ENCODE measurements around the gene PPARG.
A peak's percentile ranks its signal among the peaks of the same experiment; 100 is the strongest.
"Not testable (repeated sequence)": the region's sequence is repeated elsewhere in the genome, so short reads cannot be mapped to it uniquely, and the experiment has no call there.

Gene PPARG

DNA sequence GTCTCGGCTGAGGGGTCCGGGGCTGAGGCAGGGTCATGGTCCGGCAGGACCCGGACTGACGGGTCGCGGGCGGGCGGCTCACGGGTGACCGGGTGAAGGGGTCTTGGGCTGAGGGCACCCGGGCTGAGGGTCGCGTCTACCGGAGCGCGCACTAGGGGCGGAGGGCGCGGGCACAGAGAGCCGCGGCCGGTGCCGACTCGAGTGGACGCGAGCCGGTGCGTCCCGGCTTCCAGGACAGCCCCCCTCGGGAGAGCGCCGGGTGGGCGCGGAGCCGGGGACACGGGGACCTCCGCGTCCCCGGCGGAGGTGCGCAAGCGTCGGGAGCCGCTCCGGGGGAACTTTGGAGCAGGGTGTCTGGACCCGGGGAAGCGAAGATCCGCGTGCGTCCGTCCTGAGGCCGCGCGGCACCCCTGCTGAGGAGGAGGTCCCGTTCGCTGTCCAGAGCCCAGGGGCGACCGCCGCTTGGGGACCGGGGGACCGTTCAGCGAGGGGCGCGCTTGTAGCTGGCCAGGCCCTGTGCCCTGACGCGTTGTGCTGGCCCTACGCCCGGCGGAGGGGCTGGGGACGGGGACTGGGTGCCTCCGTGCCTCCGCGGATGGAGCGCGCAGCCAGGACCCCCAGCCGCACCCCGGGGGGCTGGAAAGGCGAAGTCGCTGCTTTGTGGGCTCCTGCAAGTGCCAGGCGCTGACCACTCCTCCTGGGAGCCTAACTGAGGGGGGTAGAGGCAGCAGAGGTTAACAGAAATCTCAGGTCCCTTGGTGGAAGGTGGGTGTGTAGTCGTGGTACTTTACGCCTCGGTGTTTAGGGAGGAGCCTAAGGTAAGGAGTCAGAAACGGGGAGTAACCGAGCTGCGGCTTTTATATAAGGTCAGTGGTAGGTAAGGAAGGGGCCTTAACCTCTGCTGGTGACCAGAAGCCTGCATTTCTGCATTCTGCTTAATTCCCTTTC, at the start of gene PPARG:
TSS of gene PPARG (plus strand) at position 889 of the 948 bp plus-strand sequence. CDS start 90,642 bp downstream, outside the sequence.
- DNase-seq (ENCODE audit: low read depth), result peak; percentile 16

DNA sequence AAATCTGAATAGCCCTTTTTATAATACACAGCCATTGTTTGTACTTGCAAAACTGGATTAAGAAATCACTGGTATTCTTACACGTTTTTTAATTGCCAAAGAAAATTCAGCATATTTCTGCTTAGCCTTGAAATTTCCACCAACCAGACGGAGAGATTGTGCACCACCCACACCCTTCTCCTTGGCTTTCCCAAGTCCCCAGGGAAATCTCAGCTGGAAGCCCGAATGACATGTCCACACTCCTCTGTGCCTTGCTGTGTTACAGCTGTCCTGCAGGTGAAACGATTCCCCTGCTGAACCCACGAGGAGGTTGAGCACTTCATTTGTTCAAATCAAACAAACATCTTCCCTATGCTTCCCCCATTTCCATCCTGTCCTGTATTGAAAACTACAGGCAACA, 49.6 kb upstream of the PPARG start:
- DNase-seq (ENCODE audit: low read depth), result no peak

DNA sequence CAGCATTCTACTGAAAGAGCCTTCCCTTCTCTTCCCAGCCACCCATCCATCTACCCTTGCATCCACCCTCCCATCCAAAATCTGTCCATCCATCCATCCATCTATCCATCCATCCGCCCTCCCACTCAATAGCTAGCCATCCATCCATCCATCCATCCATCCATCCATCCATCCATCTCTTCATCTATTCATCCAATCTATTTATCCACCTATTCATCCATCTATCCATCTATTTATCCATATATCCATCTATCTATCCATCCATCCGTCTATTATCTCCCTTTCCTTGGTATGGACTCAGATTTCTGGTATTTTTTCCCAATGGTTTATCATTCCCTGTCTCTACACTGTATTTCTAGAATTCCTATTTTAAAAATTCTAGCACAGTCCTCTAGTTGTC, 46.1 kb upstream of the PPARG start:
- no peak for DNase-seq (ENCODE audit: low read depth)

DNA sequence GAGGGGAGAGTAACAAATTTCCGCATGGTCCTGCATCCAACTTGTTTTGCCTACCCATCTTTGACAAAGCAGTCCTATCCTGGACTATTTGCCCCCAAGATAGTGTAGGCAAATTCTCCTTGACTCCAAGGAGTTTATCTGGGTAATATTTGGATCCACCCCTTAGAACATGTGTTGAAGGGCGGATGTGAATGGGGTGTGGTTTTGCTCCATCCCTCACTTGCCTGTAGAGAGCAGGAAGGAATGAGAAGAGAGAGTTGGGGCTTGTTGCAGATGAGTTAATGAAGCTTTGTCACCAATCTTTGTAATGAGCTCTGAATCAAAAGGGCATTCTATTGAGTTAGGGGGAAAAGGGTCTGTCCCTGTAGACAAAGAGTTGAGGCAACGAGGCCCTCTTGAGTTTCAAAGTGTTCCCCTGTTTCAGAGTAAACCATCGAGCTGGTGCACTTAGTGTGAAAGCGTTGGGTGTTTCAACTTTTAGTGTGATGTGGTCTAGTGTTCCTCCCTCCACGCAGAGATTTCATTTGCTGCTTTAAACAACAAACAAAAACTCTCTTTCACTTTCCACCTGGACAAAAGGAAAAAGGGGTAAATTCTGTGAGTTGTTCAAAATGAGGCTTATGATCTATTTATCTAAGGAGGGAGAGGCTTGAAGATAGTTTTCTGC, 42.2 kb upstream of the PPARG start:
- no peak for DNase-seq (ENCODE audit: low read depth)

DNA sequence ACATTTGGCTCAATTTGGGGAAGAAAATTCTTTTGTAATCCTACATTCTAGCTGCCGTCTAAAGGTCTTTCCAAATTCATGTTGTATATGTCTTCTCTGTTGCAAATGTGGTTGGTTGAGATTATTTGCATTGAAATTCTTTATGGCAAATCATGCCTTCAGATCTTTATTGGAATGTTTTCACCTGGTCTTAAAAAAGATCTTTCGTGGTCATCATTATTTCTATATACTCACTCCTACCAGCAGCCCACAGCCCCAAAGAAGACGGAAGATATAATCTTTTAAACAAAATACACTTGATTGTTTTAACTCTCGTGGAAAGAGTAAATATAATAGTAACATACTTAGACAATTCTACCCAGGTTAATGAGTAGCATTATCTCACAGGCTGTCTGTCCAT, 41.5 kb upstream of the PPARG start:
- no peak for DNase-seq (ENCODE audit: low read depth)

DNA sequence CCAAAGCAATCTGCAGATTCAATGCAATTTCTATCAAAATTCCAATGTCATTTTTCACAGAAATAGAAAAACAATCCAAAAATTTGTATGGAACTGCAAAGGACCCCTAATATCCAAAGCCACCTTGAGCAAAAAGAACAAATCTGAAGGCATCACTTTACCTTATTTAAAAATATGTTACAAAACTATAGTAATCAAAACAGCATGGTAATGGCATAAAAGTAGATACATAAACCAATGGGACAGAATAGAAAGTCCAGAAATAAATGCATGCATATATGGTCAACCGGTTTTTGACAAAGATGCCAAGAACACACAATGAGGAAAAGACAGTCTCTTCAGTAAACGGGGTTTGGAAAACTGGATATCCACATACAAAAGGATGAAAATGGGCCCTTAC, 39.4 kb upstream of the PPARG start:
- DNase-seq (ENCODE audit: low read depth), result no peak

DNA sequence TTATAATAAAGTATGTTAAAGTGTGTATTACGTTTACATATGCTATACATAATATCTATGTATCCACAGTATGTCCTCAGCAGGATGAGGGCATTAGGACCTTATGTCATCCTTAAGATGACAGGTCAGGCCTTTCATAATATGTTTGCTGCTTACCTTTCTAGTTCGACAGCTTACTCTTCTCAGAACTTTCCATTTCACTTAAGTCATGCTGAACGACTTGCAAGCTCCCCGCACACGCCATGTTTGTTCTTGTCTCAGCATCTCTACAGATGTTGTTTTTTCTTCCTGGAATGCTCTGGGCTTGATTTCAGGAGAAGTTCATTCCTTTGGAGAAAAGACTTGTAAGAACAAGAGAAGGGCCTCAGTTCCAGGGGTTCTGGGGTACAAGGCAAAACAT, 36.0 kb upstream of the PPARG start:
- no peak for DNase-seq (ENCODE audit: low read depth)

DNA sequence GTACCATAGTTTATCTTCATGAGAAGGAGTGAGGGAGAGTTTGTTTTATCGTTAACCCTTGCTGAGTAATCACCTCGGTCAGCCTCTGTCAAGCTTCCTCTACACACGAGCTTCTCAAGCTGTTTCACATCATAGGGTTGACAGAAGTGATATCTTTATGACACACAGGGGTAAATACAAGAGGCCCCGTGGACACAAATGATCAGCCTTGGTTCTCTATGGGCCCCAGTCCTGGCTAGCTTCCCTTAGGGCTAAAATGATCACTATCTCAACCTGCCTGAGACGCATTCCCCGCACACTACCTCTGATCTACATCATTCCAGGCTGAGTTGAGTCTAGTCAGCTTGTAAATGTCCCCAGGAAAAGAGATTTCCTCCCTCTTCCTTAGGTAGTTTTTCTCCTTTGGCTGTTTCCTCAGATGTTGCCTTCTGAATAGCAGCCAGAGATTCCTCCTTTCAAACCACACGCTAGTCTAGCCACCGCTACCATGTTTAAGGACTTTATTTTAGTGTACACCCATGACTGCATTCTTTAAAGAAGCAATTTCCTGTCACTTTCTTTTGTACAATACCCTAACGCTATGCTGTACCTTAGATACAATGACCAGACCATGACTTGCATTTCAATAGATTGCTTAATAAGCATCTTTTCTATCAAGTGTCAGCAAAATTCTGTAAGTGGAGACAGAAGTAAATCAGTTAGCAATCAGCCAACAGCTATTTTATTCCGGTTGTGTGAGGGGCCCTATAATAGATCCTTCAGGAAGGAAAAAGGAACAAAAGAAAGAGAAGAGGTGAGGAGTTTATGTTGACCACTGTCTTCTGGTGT, 35.1 kb upstream of the PPARG start:
- no peak for DNase-seq (ENCODE audit: low read depth)

DNA sequence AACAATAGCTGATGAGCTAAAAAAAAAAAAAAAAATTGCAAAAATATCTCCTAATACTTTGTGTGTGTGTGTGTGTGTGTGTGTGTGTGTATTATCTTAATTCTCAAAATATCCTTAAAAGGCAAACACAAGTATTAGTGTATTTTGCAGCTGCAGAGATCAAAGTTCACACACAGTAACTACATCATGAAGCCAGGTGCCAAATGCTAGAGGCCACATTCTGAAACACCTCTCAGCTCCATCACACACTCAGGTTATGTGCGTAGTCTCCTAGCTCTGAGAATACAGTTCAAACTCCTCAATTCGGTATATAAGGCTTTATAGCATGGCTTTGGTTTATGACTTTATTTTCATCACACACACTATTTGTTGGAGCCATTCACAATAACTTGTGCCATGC, 33.5 kb upstream of the PPARG start:
- no peak for DNase-seq (ENCODE audit: low read depth)

DNA sequence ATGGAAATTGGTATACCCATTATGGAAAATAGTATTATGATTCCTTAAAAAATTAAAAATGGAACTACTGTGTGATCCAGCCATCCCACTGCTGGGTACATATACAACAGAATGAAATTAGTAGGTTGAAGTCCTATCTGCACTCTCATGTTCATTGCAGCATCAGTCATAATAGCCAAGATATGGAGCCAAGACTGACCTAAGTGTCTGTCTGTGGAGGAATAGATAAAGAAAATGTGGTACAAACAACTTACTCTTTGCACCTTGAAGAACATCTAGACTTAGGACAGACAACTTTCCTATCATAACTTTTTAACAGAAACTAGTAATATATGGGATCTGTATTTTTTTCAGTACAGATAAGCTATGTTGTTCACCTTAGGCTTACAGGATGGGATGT, 30.0 kb upstream of the PPARG start:
- DNase-seq (ENCODE audit: low read depth), result no peak

DNA sequence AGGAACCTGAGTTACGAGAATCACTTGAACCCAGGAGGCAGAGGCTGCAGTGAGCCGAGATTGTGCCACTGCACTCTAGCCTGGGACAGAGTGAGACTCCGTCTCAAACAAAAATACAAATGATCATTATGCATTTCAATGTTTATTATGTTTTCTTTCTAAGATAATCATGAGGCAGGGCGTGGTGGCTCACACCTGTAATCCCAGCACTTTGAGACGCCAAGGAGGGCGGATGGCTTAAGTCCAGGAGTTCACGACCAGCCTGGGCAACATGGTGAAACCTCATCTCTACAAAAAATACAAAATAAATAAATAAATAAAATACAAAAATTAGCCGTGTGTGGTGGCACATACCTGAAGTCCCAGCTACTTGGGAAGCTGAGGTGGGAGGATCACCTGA, 26.7 kb upstream of the PPARG start:
- DNase-seq (ENCODE audit: low read depth), result not testable (repeated sequence)

DNA sequence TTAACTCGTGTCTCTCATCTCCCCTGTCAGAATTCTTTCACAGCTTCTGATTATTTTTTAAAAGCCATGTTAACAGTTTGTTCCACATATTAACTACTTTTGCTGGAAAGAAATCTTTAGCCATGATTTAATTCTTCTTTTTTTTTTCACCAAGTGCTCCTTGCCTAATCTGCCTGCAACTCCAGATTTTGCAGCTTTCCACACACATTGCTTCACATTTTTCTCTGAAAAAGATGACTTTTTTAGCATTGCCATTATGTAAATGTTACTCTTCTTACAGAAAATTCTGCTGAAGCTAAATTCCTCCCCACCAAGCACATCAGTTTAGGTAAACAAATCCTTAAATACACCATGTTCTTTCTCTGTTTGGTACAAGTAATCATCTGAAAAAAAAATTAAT, 23.4 kb upstream of the PPARG start:
- no peak for DNase-seq (ENCODE audit: low read depth)

DNA sequence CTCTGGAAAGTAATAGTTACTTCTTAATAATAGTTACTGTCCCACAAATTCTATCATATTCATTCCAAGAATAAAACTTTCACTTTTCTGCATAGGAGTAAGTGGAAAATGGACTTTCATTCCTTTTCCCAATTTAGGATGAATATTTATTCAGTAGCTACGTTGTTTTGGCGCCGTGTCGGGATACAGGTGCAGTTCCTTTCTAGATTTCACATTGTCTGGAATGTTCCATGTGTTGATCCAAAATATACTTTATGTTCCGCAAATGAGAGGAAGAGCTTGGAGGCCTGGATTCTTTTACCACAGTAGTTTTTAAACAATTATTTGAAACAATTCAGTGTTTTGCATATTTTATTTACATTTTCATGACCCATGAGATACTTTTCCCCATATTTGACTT, 22.8 kb upstream of the PPARG start:
- no peak for DNase-seq (ENCODE audit: low read depth)

DNA sequence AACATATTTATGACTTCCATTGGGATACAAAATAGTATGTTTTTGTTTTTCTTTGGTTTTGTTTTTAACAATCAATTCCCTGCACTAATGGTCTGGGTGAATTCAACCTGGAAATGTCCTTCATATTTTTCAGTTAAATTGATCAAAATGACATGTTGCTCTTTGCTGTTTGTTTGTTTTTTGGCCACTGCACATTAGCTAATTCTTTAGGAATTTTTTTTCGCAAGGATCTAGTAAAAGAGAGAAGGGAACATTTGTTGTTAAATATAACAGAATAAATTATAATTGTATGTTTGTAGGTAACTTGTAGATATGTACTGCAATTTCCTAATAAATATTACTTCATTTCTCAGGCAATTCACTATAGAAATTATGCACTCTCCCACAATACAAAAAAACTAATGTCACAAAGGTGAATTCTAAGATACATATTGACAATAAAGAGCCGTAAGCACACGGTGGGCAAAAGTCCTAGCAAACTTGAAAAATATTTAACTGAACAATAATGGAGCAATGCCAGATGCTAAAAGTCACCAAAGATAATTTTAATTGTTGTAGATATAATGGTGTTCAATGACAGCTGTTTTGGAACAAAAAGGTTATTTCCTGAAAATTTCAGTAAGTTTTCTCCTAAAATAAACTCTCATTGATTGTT, 21.4 kb upstream of the PPARG start:
- DNase-seq (ENCODE audit: low read depth), result no peak

DNA sequence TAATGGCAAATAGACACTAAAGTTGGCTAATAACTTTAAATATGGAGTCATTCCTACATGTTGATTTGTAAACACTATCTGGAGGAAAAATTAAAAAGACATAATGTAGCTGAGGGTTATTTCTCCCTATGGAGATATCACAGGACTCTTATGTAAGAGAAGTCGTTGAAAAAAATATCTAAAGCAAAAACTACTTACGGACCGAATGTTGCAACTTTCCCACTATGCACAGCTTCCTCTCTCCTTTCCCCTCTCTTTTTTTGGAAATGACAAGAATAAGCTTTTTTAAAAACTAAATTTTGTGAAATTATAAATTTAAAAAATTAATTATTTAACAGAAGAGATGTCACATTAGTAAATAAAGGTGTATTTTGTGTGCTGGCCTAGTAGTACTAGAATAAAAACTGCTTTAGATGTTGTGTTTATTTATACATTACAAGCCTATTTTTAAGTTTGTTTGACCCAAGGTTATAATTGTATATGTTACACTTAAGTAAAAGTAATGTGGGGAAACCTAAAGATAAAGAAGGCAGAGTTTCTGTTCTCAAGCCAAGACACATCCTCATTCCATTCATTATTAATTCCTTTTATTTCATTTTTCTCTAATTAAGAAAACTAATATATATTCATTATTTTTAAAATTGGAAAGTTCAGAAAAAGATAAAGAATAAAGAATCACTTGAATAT, 20.7 kb upstream of the PPARG start:
- no peak for DNase-seq (ENCODE audit: low read depth)

DNA sequence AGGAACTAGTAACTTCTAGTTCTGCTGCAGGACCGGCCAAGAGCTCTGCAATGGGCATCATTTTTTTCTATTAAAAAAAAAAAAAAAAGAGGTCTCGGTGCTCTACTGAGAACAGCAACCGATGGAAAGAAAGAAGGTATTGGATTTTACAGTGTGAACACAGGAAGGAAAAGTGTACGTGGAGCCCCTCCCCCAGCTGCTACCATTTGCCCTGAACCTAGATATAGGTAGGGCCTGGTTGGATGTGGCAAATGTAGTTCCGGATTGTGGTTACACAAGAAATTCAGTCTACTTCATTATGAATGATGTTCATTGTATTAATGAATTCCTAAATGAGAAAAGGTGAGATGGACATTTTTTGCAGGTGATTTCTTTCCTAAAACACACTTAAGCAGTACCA, 17.9 kb upstream of the PPARG start:
- DNase-seq (ENCODE audit: low read depth), result no peak

DNA sequence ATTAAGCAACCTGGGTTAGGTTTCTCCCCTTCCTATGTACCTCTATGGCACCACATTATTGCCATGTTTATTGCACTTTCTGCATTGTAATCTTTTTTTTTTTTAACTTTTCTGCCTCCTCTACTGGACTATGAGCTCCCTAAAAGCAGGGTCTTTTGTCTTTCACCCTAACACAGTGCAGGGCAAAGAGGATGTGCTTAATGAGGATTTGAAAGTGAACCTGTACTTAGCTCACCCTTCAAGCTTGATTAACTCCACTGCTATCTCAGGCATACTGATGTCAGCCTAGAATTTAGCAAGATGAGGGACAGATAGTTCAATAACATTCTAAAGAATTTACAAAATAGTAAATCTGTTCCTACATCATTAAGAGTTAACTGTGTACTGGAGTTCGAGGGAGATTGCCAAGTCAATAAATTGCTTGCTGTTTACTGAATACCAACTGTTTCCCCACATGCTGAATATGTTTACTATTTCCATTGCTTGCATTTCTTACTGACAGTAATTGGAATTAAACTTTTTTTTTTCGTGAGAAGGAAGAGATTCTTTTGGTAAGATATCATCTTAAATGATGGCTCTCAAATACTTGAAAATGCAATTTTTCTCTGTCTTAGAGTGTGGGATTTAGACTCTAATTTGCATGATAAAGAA, 15.7 kb upstream of the PPARG start:
- DNase-seq (ENCODE audit: low read depth), result peak; percentile 29

DNA sequence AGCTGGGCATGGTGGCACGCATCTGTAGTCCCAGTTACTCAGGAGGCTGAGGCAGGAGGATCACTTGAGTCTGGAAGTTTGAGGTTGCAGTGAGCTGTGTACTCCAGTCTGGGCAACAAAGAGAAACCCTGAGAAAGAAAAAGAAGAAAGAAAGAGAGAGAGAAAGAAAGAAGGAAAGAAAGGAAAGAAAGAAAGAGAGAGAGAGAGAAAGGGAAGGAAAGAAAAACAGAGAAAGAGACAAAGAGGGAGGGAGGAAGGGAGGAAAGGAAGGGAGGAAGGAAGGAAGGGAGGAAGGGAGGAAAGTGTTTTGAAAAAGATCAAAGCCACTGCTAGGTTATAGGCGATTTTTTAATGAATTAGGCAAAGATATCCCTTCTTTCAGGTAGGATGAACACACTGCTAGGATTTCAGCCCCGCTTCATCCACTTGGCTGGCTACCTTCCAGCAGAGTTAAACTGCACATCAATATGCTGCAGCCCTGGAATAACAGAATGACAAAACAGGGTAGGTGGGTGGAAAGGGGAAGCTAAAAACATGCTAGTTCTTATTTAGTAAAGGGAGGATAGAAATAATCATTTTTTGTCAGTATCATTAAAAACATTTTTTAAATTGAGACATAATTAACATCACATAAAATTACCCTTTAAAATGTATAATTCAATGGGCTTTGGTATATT, 12.8 kb upstream of the PPARG start:
- DNase-seq (ENCODE audit: low read depth), result no peak

DNA sequence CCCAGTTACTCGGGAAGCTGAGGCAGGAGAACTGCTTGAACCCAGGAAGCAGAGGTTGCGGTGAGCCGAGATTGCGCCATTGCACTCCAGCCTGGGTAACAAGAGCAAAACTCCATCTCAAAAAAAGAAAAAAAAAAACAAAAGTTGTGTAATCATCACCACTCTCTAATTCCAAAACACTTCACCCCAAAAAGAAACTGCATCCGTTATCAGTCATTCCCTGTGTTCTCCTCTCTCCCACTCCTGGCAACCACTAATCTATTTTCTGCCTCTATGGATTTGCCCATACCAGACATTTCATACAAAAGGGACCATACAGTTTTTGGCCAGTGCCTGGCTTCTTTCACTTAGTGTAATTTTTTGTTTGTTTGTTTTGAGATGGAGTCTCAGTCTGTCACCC, 12.0 kb upstream of the PPARG start:
- not testable (repeated sequence) for DNase-seq (ENCODE audit: low read depth)

DNA sequence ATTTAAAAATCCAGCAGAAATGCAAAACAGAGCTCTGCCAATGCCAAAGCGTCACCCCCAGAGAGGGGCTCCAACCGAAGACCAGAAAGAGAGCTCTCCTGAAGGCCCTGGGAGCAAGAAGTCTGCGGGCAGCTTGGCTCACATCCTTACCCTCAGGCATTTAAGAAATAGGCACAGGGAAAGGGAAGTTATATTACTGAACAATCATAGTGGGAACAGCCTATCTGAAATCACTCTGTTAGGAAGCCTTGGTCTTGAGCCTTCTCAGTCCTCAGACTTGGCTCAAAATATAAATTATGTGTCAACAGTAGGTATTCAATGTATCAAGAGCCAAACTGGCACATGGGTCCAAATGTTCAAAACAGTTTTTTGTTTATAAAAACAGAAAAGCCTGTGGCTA, 10.3 kb upstream of the PPARG start:
- no peak for DNase-seq (ENCODE audit: low read depth)

All from EH (cell line).